IPS-NIHi11 (cell line): ENCODE results near the gene PARP12.
"Not testable (repeated sequence)": the region's sequence is repeated elsewhere in the genome, so short reads cannot be mapped to it uniquely, and the experiment has no call there.

ENCODE experiments used
- DNase-seq: peaks from one replicate; pipeline ENCODE4 v3.0.0; 2012; ENCODE audit warnings: mixed read lengths, low spot score

PARP12 gene

GRCh38 chr7:140062528-140063299 is at the start of gene PARP12:
PARP12 (minus strand) TSS chr7:140062951; CDS start chr7:140062847, 104 bp downstream.
- DNase-seq: peak; percentile 73

- DNase-seq: not testable (repeated sequence)
These were observed 46.0 kb upstream of the PARP12 start for GRCh38 chr7:140108777-140109176.

- DNase-seq: no peak
These were observed 33.7 kb upstream of the PARP12 start for GRCh38 chr7:140096459-140096858.

- DNase-seq: no peak
These were observed 30.6 kb upstream of the PARP12 start for GRCh38 chr7:140093375-140093774.

- DNase-seq: no peak
These were observed 22.7 kb upstream of the PARP12 start for GRCh38 chr7:140085447-140085846.

GRCh38 chr7:140084972-140085371 is 22.2 kb upstream of the PARP12 start:
- DNase-seq: no peak

- DNase-seq: no peak
These were observed 21.4 kb upstream of the PARP12 start for GRCh38 chr7:140084142-140084655.

GRCh38 chr7:140082770-140083169 is 20.0 kb upstream of the PARP12 start:
- DNase-seq: no peak

GRCh38 chr7:140081774-140082425 is 19.1 kb upstream of the PARP12 start:
- DNase-seq: no peak

GRCh38 chr7:140080919-140081318 is 18.2 kb upstream of the PARP12 start:
- DNase-seq: no peak

GRCh38 chr7:140079121-140079536 is 16.4 kb upstream of the PARP12 start:
- DNase-seq: peak; percentile 84

GRCh38 chr7:140078392-140078791 is 15.6 kb upstream of the PARP12 start:
- DNase-seq: no peak

- DNase-seq: no peak
These were observed 12.0 kb upstream of the PARP12 start for GRCh38 chr7:140074780-140075179.

GRCh38 chr7:140070546-140070945 is 7.8 kb upstream of the PARP12 start:
- DNase-seq: no peak

GRCh38 chr7:140069298-140069949 is 6.7 kb upstream of the PARP12 start:
- DNase-seq: no peak

- DNase-seq: no peak
These were observed 5.3 kb upstream of the PARP12 start for GRCh38 chr7:140068033-140068432.

- DNase-seq: no peak
These were observed 4.3 kb upstream of the PARP12 start for GRCh38 chr7:140067052-140067451.

- DNase-seq: no peak
These were observed 628 bp downstream of the PARP12 start for GRCh38 chr7:140062118-140062527.

GRCh38 chr7:140061607-140061930 is 1.2 kb downstream of the PARP12 start:
- no peak for DNase-seq

GRCh38 chr7:140060788-140061606 is 1.8 kb downstream of the PARP12 start:
- no peak for DNase-seq

- no peak for DNase-seq
These were observed 2.5 kb downstream of the PARP12 start for GRCh38 chr7:140060243-140060630.
